ENCODE results near the gene STAT5B.
A peak's percentile ranks its signal among the peaks of the same experiment; 100 is the strongest.

Gene STAT5B

DNA sequence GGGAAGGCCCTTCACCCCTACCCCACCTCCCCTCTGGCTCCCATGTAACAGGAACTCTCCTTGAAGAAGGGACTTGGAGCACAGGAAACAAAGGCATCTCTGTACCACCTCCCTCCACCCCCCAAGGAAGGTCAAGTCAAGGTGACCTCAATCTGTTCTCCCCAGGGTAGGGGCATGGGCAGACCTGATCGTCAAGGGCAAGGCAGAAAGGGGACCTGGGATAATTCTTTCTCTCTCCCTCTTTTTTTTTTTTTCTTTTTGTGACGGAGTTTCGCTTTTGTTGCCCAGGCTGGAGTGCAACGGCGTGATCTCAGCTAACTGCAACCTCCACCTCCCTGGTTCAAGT lies 7.8 kb upstream of the STAT5B start:
- DNase-seq: no peak

DNA sequence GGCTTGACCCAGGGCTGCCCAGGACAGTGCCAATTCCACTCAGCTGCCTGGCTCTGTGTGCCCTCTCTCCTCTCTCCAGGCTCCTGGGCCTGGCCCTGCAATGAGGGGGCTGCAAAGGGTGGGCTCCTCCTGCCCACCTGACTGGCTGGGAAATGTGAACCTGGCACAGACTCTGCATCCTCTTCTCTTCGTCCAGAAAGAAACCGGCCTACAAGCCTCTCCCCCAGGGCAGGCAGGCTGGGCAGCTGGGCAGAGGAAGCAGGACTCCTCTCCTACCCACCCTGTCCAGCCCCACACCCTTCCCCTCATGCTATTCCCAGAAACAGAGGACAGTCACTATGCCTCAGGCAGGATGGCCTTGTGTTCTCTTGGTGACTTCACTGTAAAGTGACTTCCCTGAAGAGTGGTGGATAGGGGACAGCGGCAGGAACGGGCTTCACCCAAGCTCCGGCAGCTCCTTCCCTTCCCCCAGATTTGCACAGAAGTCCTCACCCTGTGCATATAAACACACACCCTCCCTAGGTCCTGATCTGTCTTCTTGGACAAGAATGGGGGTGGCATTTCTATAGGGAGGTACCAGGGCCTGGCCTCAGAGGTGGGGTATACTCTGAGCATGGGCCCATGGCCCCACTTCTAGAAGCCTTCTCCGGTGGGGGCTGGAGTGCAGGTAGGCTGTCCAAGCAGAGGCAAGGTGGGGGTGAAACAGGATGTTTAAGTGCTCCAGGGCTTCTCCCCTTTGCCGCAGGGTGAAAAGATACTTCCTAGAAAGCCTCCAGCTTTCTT lies 7.2 kb upstream of the STAT5B start:
- no peak for DNase-seq

DNA sequence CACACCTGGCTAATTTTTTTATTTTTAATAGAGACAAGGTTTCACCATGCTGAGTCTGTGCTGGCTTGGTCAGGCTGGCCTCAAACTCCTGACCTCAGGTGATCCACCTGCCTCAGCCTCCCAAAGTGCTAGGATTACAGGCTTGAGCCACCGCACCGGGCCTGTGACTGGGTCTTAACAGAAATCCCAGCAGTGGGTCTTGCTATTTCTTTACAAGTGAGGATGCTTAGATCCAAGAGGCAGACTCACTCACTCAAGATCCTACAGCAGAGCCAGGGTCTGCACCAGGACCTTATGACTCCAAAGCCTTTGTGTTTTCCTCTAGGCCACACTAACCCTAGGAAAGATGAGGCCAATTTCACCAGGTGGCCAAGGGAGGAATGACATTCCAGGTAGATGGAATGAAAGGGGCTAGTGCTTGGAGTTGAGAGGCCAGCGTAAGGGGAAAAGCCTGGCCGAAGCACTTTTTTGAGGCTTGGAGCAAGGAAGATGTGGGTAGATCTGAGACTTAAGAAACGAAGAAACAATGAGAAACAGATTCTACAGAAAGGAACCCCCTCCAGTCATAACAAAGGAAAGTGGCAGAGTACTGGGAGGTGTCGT lies 6.4 kb upstream of the STAT5B start:
- no peak for DNase-seq

DNA sequence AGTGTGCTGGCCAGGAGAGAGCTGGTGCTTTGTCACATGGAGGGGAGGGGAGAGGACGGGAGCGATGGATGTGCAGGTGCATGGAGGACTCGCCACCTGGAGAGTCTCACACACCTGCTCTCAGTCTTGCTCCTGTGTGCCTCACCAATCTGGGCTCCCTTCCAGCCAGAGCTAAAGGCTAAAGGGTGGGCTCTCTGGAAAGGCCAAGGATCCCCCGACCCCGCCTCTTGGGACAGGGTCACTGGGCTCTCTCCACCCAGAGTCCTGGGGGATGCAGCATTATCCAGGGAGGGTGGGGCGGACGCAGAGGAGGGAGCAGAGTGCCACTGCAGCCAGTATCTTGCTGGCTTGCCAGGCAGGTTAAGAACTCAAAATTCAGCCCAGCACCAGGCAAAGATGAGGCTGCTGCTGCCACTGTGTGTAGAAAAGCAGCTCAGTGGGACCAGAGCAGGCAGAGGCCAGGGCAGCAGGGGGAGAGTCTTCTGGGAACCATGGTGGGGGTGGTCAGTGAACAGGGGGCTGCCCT lies 5.4 kb upstream of the STAT5B start:
- DNase-seq: peak; percentile 33 to 44

DNA sequence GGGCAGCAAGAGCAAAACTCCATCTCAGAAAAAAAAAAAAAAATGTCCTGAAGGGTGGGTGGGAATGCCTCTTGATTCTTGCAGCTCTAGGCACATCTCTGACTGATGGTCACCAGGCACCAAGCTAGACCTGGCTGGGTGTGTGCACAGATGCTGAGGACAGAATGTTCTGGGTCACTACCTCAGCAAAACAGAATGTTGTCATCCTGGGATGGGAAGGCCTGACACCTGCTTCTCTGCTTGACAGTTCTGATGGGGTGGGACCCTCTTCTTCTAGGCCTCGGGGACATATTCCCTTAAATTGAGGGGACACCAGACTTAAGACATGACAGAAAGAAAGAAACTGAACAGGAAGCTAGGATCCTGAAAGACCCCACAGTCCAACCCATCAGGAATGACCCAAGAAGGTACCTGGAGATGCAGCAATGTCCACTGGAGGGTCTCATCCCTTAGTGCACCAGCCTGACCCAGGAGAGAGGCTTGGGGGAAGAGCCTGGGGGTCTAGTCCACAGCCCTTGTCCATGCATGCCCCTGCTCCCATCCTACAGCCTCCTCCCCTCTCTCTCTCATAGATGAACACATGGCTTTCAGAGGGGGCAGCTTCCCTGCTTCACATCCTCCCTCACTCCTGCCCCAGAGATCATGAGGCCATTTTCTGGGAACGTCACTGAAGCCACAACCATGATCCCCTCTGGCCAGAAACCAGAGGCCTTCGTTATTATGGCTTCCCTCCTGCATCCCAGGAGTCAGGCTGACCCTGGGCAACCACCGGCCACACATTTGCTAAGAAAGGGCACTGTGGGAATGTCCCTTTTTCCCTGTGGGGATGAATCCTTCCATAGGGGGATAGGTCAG lies 3.8 kb upstream of the STAT5B start:
- DNase-seq: no peak

DNA sequence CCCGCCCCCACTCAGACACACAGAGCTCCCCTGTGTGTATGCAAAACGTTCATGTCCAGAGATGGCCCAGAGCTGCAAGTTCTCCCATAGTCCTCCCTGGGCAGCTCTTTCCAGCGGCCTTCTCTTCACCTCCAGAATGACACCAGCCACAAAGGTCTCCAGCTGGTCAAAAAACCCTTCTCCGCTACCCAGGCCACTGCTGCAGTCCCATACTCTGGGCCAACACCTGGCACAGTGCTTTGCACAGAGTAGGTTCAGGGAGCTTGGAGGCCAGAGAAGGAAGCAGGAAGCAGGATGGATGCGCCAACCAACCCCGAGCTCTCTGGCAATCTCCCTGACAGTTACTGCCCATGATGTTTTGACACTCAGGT lies 1.1 kb upstream of the STAT5B start:
- no peak for DNase-seq

DNA sequence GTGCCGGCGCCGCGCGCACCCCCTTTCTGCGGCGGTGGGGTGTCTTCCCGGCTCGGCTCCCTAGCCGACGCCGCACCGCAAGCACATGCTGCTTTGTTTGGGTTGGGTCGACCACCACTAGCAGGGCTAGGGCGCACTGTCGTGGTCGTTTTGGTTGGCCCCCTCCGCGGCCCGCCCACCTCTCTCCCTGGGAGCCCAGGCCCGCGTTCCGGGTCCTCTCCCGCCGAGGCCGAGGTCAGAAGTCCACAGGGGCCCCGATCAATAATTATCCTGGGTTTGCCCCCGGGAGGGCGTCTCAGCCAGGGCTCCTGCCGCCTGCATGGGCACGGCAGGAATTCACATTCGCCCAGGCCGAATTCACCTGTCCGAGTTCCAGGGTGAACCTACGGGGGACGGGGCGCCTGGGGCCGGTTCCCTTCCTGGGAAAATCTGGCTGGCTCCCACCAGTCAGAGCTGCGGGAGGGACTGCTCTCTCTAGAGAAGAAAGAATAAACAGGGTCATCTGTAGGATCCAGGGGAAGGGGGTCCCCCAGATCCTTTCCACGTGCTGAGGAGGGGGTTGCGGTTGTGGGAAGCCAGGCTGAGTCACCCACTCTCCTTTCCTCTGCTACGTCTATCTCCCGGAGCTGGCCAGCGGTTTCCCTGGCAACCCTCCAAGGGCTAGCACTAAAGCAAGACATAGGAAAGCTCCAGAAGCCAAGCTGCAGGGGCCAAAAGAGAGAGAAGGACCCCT lies 584 bp upstream of the STAT5B start:
- DNase-seq: peak; percentile 30 to 46

DNA sequence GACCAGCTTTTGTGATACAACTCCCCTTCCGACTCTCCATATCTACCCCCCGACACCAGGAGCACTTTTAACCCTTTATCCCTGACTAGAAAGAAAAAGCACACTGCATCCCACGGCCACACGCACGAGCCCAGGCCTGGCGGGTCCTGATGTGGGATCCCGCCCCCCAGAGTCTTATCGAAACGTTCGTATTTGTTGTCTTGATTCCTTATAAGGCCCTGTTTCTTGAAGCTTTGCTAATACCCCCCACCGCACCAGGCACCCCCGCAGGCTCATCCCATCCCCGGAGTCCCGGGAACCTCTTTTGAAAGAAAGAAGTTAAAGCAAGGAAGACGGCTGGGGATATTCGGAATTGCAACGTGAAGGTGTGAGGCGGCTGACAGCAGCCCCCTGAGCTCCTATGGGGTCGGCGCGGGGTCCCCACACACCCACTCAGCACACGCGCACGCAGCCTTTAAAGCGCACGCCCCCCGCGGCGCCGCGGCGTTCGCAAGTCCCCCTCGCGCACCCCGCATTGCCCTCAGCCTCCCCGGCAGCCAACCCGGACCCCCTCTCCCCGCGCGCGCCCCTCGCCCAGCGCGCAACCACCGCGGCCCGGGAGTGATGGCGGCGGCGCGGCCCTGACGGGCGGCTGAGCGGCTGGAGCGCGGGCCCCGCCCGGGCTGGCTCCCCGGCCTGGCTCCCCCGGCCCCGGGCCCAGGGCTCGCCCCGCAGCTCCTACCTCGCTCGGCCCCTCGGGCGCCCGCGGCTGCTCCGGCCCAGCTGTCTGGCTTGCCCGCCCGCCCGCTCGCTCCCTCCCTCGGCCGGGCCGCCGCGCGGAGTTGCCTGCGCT lies 448 bp downstream of the STAT5B start:
- DNase-seq: no peak

DNA sequence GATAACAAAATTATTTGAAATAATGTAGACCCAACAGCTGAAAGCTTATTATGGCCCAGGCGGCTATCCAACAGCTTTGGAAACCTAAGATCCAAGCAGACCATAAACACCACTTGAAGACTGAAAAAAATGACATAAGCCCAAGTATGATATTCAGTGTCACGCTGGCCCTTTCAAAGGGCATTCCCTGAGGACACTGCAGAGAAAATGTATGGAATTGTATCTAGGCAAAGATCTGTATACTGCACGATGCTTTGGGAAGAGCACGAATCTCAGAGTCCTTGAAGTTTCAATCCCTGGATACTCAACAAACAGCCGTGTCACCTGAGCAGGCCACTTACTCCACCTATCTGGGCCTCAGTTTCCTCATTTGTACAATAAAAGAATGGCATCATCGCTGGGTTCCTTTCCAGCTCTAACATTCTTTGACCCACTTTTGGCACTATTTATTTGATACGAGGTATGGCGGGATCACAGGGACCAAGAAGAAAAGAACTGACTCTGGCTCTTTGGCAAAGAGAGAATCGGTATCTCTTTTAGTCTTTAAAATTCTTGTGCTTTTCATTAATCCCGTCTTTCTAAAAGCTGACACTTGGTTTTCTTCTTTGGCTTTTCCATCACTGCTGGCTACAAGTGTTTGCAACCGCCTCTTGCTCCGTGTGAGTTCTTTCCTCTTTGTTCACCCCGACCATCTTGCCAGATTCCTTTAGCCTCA lies 1.2 kb downstream of the STAT5B start:
- no peak for DNase-seq

DNA sequence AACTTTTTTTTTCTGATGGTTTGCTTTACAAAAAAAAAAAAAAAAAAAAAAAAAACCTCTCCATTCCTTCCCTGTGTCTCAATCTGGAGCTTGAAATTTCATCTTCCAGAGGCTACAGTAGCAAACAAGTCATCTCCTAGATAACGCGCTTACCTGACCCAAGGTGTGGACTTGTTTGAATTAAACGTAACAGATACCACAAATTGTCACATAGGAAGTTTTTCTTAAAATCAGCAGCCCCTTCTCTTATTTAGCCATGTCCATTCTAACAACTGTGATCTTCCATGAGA lies 2.0 kb downstream of the STAT5B start:
- no peak for DNase-seq

DNA sequence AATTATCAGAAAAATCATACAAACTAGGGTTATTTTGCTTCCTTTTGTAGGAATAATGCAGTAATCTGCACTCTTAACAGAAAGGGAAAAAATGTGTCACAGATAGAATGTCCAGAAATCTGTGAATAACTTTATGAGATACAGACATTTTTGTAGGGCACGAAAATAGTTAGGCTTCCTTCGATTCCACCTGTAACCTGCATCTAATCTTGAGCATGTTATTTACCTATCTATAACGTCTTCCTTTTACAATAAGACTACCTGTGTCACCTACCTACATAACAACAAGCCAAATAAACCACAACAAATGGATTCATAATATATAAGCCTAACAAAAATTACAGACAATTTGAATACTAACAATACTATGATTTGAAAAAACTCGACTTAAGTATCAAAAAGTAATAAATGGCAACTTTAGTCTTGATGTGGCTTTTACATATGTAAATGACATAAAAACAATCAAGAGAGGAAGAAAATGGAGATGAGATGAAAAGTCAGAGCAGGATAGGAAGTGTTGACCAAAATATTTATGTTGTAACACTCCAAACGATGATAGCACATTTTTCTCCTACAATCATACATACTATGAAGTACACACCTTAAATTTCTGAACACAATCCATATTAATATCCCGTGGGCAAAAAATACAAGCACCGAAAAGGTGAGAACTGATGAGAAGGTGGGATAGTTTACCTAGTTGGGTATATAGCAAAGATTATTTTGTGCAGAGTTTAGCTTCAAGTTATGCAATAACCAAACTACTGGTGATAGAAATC lies 2.5 kb downstream of the STAT5B start:
- DNase-seq: no peak

DNA sequence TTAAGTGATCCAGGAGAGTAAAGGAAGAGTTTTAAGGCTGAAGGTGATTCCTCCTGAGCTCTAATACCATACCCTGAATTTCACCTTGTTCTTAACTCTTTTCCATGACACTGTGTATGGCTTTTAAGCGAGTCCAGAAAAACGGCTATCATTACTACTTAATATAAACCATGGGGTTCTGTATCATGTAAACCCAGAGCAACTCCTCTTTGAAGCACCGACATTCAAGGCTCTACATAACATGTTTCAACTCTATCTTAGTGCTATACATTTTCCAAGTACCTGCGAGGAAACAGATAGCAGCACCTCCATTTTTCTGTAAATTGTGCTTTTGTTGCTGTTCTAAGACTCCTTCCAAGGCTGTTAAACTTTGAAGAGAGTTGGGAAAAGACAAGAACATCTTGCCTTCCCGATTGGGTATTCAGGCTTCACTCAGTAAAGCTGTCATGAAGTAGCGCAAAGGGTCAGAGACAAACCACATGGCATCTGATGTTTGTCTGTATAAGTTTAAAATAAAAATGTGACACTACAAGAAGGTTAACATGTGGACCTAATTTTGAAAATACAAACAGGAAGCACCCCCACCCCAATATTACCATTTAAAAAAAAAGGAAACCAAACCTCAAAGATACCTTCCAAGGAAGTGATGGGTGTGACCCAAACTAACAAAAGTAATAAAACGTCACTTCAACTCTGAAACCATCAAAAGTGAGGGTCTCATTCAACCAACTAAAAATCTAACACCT lies 3.9 kb downstream of the STAT5B start:
- no peak for DNase-seq

DNA sequence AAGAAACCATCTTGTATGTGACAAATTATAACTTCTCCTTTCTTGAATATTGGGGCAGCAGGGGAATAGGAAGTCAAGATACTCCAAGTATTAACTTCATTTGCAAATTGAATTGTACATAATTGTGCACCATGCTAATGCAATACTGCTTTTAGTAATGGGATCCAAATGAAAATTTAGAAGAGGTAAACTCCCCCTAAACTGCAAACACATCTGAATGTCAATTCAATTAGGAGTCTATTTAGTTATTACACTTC lies 4.5 kb downstream of the STAT5B start:
- no peak for DNase-seq

DNA sequence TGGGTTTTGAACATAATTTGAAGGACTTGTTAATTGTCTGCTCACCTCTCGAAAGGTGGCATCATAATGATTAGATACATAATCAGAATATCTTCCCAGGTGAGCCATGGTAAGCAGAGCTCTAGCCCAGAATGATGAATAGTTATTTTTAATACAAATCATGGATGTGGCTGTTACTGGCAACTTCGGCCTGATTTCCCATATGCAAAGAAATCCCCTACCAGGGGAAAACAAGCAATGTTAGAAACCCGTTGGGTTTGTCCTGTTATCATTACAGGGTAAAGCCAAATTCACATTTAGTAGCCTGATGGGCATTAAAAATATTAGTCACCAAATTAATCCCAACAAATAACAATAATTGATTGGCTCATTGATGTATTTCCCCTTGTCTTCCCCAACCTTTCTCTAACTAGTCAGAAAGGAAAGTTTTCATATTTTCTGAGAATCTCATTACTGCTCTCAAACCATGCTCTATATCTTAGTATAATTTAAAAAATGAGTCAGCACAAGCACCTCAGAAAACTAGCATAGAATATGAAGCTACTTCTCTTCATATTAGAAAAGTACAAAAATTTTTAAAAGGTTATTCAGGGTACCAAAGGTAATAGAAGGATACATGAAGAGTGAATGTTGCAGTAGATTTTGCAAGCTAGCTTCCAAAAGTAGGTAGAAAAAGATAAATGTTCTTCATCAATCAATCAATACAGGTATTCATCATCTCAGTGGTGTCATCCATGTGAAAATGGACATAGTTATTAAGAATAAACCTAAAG lies 5.0 kb downstream of the STAT5B start:
- no peak for DNase-seq

DNA sequence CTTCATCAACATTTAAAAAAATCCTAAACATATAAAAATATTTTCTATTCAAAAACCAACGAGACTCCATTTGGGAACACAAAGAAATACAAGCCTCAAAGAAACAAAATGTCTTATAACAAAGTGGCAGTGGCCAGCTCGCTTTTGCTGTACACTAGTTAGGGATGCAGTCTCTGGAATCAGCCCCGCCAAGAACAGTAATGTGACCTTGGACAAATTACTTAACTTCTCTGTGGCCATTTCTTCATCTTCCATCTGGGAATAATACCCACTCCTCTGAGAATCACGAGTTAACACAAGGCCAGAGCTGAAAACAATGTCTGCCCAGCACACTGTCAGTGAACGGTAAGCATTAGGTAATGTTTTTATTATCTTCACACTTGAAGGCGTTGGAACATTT lies 5.6 kb downstream of the STAT5B start:
- no peak for DNase-seq

DNA sequence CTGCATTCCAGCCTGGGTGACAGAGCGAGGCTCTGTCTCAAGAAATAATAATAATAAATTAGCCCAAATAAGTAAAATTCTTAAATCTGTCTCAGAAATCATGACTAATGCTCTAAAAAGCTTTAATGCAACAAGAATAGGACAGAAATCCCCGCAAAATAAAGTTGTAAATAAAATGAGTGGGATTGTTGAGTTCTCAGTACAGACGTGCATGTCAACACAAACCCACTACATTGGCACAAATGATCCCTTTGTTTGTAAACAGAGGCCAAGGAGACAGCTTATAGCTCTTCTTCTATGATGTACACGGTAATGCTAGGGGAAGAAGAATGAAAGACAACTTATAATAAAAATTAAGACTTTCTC lies 6.0 kb downstream of the STAT5B start:
- DNase-seq: no peak

DNA sequence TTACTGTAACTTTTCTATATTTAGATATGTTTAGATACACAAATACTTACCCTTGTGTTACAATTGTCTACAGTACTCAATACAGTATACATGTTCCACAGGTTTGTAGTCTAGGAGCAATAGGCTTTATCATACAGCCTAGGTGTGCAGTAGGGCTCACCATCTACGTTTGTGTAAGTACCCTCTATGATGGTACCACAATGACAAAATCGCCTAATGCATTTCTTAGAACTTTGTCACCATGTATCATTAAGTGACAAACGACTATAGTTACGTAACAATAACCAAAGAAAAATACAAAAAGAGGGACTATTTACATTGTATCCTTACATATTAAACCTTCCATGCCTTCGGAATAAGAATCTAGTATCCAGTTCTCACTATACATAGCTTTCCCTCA lies 8.0 kb downstream of the STAT5B start:
- no peak for DNase-seq

DNA sequence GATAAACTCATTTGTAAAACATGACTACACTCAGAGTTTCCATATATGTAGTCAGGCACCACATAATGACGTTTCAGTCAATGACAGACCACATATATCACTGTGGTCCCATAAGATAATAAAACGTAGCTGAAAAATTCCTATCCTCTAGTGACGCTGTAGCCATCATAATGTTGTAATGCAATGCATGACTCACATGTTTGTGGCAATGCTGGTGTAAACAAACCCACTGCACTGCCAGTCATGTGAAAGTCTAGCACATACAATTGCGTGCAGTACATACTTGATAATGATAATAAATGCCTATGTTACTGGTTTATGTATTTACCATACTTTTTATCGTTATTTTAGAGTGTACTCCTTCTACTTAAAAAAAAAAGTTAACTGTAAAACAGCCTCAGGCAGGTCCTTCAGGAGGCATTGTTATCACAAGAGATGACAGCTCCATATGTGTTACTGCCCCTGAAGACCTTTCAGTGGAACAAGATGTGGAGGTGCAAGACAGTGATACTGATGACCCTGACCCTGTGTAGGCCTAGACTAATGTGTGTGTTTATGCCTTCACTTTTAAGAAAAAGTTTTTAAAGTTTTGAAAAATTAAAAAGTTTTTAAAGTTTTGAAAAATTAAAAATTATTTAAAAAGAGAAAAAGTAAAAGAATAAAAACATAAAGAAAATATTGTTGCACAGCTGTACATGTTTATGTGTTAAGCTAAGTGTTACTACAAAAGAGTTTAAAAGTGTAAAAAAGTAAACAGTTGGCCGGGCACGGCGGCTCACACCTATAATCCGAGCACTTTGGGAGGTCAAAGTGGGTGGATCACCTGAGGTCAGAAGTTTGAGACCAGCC lies 9.0 kb downstream of the STAT5B start:
- no peak for DNase-seq

DNA sequence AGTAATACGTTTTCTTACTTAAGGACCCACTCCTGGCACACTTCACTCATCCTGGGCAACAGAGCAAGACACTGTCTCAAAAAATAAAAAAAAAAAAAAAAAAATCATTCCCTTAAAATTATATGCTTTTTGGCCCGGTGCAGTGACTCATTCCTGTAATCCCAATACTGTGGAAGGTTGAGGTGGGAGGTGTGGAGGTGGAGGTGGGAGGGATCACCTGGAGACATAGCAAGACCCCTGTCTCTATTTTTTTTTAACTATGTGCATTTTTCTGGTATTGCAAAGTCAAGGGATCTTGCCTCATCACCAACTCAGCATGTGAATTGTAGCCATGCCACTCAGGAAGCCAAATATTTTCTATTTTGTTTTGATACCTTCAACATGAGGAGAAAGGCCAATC lies 9.7 kb downstream of the STAT5B start:
- no peak for DNase-seq

Measured in SHP77 (cell line).